ENCODE data around the gene LINC01488. TPM values are rescaled to one million over a fixed set of nuclear protein-coding genes. Genes with fewer than 3 reads are reported as not detected.

Gene LINC01488
- total and polyA plus RNA-seq, 9 of the 15 experiments (the other 6 are each of a cell fraction or from before 2014, with no cell fraction given), result not detected

DNA sequence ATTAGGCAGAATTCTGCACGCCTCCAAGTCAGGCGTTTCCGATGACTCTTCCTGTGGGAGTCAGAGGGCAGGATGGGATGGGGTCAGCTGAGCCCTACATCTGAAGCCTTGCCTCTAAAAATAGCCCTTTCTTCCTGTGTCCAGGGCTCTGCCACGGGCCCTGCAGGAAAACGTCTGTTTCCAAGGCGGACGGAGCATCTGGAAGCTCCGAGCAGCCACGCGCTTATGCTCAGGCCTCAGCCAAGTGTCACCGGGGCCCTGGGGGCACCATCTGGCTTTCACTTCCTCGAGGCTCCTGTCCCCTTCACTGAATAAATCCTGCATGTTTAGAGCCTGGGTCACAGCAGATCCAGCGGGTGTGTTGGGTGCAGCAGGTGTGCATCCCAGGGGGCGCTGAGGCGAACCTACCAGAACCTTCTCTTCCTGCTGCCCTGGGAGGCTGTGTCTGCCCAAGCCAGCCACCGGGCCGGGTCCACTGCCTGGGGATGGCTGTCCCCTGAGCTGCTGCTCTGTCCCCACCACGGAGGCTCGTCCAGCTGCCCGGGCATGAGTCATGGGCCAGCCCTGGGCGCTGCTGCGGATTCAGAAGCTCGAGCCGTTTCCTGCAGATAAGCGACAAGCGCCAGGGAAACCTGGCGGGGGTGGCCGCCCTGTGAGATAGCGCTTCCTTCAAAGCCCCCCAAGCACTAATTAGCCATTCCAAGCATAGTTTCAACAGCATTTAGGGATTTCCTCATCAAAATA lies 32.0 kb upstream of the LINC01488 start (continued):
- TF ChIP-seq TCF7L2 (IDR thresholded peaks at IDR 0.05; ENCODE audit: low read depth, low read length) (peak; percentile 44; the same call in 1 of the 2 replicates), ZNF12 (CRISPR knock-in tag; IDR thresholded peaks at IDR 0.05) (no peak), ZNF217 (CRISPR knock-in tag; IDR thresholded peaks at IDR 0.05) (no peak), MEIS2 (IDR thresholded peaks at IDR 0.05; ENCODE audit: partially characterized antibody) (no peak), RCOR1 (IDR thresholded peaks at IDR 0.05; ENCODE audit: borderline replicate concordance in 1 of 2, low read depth in 2 of 2, low read length in 2 of 2) (peak; percentile 53 to 54; a peak in 2 of 4 replicates), BDP1 (IDR thresholded peaks at IDR 0.05; ENCODE audit: insufficient read depth, insufficient read length) (no peak), HNRNPL (IDR thresholded peaks at IDR 0.05; ENCODE audit: low read depth, low read length) (peak; percentile 79; the same call in 1 of the 2 replicates), HNRNPLL (IDR thresholded peaks at IDR 0.05; ENCODE audit: low read depth, low read length, poor library complexity, severe bottlenecking) (peak; percentile 30), PHTF2 (CRISPR knock-in tag; IDR thresholded peaks at IDR 0.05) (no peak), SAP30 (IDR thresholded peaks at IDR 0.05; ENCODE audit: borderline replicate concordance, insufficient read depth, low read depth, low read length, poor library complexity, severe bottlenecking) (no peak), ARHGAP35 (IDR thresholded peaks at IDR 0.05; ENCODE audit: partially characterized antibody) (no peak), ZFX (CRISPR knock-in tag; IDR thresholded peaks at IDR 0.05) (peak; percentile 29; the same call in 1 of the 2 replicates), HNRNPK (IDR thresholded peaks at IDR 0.05; ENCODE audit: low read depth, low read length, poor library complexity, severe bottlenecking) (no peak), ZNF445 (CRISPR knock-in tag; IDR thresholded peaks at IDR 0.05; ENCODE audit: low read depth) (no peak)
- TF ChIP-seq, protein P1, sequence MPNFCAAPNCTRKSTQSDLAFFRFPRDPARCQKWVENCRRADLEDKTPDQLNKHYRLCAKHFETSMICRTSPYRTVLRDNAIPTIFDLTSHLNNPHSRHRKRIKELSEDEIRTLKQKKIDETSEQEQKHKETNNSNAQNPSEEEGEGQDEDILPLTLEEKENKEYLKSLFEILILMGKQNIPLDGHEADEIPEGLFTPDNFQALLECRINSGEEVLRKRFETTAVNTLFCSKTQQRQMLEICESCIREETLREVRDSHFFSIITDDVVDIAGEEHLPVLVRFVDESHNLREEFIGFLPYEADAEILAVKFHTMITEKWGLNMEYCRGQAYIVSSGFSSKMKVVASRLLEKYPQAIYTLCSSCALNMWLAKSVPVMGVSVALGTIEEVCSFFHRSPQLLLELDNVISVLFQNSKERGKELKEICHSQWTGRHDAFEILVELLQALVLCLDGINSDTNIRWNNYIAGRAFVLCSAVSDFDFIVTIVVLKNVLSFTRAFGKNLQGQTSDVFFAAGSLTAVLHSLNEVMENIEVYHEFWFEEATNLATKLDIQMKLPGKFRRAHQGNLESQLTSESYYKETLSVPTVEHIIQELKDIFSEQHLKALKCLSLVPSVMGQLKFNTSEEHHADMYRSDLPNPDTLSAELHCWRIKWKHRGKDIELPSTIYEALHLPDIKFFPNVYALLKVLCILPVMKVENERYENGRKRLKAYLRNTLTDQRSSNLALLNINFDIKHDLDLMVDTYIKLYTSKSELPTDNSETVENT (CRISPR knock-in tag; IDR thresholded peaks at IDR 0.05), result 0 out of 2 replicates have a peak, but pooled peaks have one; percentile 24
- TF ChIP-seq, protein P2, sequence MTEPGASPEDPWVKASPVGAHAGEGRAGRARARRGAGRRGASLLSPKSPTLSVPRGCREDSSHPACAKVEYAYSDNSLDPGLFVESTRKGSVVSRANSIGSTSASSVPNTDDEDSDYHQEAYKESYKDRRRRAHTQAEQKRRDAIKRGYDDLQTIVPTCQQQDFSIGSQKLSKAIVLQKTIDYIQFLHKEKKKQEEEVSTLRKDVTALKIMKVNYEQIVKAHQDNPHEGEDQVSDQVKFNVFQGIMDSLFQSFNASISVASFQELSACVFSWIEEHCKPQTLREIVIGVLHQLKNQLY (CRISPR knock-in tag; conservative IDR thresholded peaks at IDR 0.05), result no peak
- TF ChIP-seq, protein P3, sequence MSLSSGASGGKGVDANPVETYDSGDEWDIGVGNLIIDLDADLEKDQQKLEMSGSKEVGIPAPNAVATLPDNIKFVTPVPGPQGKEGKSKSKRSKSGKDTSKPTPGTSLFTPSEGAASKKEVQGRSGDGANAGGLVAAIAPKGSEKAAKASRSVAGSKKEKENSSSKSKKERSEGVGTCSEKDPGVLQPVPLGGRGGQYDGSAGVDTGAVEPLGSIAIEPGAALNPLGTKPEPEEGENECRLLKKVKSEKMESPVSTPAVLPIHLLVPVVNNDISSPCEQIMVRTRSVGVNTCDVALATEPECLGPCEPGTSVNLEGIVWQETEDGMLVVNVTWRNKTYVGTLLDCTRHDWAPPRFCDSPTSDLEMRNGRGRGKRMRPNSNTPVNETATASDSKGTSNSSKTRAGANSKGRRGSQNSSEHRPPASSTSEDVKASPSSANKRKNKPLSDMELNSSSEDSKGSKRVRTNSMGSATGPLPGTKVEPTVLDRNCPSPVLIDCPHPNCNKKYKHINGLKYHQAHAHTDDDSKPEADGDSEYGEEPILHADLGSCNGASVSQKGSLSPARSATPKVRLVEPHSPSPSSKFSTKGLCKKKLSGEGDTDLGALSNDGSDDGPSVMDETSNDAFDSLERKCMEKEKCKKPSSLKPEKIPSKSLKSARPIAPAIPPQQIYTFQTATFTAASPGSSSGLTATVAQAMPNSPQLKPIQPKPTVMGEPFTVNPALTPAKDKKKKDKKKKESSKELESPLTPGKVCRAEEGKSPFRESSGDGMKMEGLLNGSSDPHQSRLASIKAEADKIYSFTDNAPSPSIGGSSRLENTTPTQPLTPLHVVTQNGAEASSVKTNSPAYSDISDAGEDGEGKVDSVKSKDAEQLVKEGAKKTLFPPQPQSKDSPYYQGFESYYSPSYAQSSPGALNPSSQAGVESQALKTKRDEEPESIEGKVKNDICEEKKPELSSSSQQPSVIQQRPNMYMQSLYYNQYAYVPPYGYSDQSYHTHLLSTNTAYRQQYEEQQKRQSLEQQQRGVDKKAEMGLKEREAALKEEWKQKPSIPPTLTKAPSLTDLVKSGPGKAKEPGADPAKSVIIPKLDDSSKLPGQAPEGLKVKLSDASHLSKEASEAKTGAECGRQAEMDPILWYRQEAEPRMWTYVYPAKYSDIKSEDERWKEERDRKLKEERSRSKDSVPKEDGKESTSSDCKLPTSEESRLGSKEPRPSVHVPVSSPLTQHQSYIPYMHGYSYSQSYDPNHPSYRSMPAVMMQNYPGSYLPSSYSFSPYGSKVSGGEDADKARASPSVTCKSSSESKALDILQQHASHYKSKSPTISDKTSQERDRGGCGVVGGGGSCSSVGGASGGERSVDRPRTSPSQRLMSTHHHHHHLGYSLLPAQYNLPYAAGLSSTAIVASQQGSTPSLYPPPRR (CRISPR knock-in tag; IDR thresholded peaks at IDR 0.05; ENCODE audit: borderline replicate concordance), result no peak

Data from K562 (cell line).